ENCODE measurements around the gene ELMO1. TPM values are rescaled to one million over a fixed set of nuclear protein-coding genes. Genes with fewer than 3 reads are reported as not detected.

ELMO1 gene
- total RNA-seq, 4 donors from 2014 or later: 58.7 to 293 (median 81.0) TPM

DNA sequence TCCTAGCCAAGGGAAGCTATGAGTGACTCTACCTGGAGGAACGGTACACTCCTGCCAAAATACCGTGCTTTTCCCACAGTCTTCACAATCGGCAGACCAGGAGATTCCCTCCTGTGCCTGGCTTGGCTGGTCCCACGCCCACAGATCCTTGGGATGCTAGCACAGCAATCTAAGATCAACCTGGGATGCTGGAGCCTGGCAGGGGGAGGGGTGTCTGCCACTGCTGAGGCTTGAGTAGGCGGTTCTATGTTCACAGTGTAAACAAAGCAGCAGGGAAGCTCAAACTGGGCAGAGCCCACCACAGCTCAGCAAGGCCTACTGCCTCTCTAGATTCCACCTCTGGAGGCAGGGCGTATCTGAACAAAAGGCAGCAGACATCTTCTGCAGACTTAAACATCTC, 295.3 kb downstream of the ELMO1 start:
- ATAC-seq (ENCODE audit: low FRiP score) (no peak), DNase-seq (ENCODE audit: low spot score) (no peak)
- TF ChIP-seq, protein P1, sequence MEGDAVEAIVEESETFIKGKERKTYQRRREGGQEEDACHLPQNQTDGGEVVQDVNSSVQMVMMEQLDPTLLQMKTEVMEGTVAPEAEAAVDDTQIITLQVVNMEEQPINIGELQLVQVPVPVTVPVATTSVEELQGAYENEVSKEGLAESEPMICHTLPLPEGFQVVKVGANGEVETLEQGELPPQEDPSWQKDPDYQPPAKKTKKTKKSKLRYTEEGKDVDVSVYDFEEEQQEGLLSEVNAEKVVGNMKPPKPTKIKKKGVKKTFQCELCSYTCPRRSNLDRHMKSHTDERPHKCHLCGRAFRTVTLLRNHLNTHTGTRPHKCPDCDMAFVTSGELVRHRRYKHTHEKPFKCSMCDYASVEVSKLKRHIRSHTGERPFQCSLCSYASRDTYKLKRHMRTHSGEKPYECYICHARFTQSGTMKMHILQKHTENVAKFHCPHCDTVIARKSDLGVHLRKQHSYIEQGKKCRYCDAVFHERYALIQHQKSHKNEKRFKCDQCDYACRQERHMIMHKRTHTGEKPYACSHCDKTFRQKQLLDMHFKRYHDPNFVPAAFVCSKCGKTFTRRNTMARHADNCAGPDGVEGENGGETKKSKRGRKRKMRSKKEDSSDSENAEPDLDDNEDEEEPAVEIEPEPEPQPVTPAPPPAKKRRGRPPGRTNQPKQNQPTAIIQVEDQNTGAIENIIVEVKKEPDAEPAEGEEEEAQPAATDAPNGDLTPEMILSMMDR (IDR thresholded peaks at IDR 0.05): no peak

DNA sequence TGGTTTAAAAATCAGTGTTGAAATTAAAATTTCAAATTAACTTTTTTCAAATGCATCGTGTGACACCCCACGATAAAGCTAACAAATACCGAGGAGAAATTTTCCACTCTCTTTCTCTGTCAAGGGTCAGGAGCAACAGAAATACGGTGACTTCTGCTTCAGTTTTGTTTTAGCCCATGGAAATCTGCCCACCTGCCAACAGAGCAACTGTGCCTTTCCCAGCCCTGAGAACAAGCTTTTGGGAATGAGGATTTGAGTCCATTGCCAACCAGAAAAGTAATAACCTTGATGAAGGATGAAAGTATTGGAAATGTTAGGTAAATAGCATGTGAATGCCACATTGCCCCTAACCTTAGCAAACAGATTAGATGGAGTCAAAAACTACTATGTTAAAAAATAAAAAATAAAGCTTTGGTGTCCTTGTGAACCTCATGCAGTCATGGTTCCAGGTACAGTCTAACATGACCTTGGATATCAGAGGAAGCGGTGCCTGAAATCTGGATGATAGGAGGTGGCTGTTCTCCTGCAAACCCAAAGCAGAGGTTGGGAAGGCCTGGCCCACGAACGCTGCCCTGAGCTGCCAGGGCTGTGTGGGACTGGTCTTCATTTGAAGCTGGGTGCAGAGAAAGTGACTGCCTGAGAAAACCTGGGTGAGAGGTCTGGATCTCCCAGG, 296.8 kb downstream of the ELMO1 start:
- ATAC-seq (ENCODE audit: low FRiP score) (no peak), DNase-seq (ENCODE audit: low spot score) (no peak)

DNA sequence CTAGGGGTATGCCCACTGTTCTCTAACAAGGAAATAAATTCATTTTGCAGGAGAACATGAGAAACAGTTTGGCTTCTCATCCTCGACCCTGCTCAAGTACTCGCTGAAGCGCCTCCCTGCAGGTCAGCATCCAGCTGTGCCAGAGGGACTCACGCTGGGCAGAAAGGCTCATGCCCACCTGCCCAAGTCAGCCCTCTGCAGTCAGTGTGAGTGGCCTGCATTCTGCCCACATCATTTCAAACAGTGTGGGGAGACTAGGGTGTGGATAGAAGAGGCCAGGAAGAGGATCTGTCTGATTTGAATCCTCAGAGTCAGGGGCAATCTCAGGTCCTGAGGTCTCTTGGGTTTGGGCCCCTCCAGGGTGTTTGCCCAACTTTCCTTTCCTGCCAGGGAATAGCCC, 297.8 kb downstream of the ELMO1 start:
- DNase-seq (ENCODE audit: low spot score) (no peak), ATAC-seq (ENCODE audit: low FRiP score) (no peak)
- TF ChIP-seq, protein P1 (IDR thresholded peaks at IDR 0.05): no peak

More for the DNA sequence above, 296.8 kb downstream of the ELMO1 start:
- TF ChIP-seq, protein P1 (IDR thresholded peaks at IDR 0.05): no peak

- TF ChIP-seq, protein P1 (IDR thresholded peaks at IDR 0.05): no peak
- ATAC-seq (ENCODE audit: low FRiP score): no peak
- no peak for DNase-seq (ENCODE audit: low spot score)
Measured at GRCh38 chr7:37150180-37150579, 298.5 kb downstream of the ELMO1 start.

- DNase-seq (ENCODE audit: low spot score) (no peak), ATAC-seq (ENCODE audit: low FRiP score) (no peak)
- TF ChIP-seq, protein P1 (IDR thresholded peaks at IDR 0.05): no peak
Measured at GRCh38 chr7:37149773-37150124, 298.9 kb downstream of the ELMO1 start.

GRCh38 chr7:37149051-37149772, 299.5 kb downstream of the ELMO1 start:
- DNase-seq (ENCODE audit: low spot score) (no peak), ATAC-seq (ENCODE audit: low FRiP score) (no peak)
- TF ChIP-seq, protein P1 (IDR thresholded peaks at IDR 0.05): no peak

DNA sequence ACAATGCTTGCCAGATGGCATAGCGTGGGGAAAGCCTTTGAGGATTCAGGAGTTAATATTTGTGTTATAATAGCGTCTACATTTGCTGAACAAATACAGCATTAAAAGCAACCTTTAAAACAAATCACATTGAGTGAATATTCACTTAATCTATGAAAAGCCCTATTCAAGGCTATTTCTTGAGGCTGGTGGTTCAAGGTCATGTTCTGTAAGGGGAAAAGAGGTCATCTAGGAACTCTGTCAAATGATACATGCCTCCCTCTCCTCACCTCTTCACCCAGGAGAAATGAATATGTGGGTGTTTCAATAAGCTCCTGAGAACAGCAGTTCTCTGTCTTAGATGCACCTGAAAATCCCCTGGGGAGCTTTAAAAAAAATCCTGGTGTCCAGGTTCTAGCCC, 303.0 kb downstream of the ELMO1 start:
- TF ChIP-seq, protein P1 (IDR thresholded peaks at IDR 0.05): no peak
- ATAC-seq (ENCODE audit: low FRiP score): no peak
- DNase-seq (ENCODE audit: low spot score): no peak
